Measurements from ENCODE around the gene HMGA1. TPM values are rescaled to one million over a fixed set of nuclear protein-coding genes. Genes with fewer than 3 reads are reported as not detected.

The HMGA1 gene
- total RNA-seq, 1 donor from 2014 or later: 91.4 TPM

GRCh38 chr6:34288581-34288980 is 51.9 kb downstream of the HMGA1 start:
- no peaks in the 10 kb centered on the region for H3K27me3 ChIP-seq (ENCODE audit: control insufficient read depth, insufficient read depth, low read length)
- TF ChIP-seq, protein P1, sequence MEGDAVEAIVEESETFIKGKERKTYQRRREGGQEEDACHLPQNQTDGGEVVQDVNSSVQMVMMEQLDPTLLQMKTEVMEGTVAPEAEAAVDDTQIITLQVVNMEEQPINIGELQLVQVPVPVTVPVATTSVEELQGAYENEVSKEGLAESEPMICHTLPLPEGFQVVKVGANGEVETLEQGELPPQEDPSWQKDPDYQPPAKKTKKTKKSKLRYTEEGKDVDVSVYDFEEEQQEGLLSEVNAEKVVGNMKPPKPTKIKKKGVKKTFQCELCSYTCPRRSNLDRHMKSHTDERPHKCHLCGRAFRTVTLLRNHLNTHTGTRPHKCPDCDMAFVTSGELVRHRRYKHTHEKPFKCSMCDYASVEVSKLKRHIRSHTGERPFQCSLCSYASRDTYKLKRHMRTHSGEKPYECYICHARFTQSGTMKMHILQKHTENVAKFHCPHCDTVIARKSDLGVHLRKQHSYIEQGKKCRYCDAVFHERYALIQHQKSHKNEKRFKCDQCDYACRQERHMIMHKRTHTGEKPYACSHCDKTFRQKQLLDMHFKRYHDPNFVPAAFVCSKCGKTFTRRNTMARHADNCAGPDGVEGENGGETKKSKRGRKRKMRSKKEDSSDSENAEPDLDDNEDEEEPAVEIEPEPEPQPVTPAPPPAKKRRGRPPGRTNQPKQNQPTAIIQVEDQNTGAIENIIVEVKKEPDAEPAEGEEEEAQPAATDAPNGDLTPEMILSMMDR (IDR thresholded peaks at IDR 0.05; ENCODE audit: insufficient read depth, low read length, severe bottlenecking): no peak
- H3K4me3 ChIP-seq (ENCODE audit: low read depth, low read length): no peak overlapping the region
- no peak for DNase-seq (ENCODE audit: low read depth)
- FAIRE-seq: no peak
- H3K36me3 ChIP-seq (ENCODE audit: control insufficient read depth, insufficient read depth, low read length): peaks cover 2% of the 10 kb centered on the region

- FAIRE-seq: no peak
- no peak for DNase-seq (ENCODE audit: low read depth)
- Histone ChIP-seq H3K4me3 (ENCODE audit: low read depth, low read length) (no peak overlapping the region), H3K36me3 (ENCODE audit: control insufficient read depth, insufficient read depth, low read length) (peaks cover 4% of the 10 kb centered on the region), H3K27me3 (ENCODE audit: control insufficient read depth, insufficient read depth, low read length) (no peaks in the 10 kb centered on the region)
- TF ChIP-seq, protein P1 (IDR thresholded peaks at IDR 0.05; ENCODE audit: insufficient read depth, low read length, severe bottlenecking): no peak
Observed at GRCh38 chr6:34289137-34289536, 52.5 kb downstream of the HMGA1 start.

GRCh38 chr6:34292954-34293353 is 56.3 kb downstream of the HMGA1 start:
- Histone ChIP-seq H3K27me3 (ENCODE audit: control insufficient read depth, insufficient read depth, low read length) (no peaks in the 10 kb centered on the region), H3K36me3 (ENCODE audit: control insufficient read depth, insufficient read depth, low read length) (peaks cover 4% of the 10 kb centered on the region)
- FAIRE-seq: no peak

GRCh38 chr6:34295721-34296120 is 59.0 kb downstream of the HMGA1 start:
- H3K36me3 ChIP-seq (ENCODE audit: control insufficient read depth, insufficient read depth, low read length): peaks cover 4% of the 10 kb centered on the region
- no peak for FAIRE-seq
- no peaks in the 10 kb centered on the region for H3K27me3 ChIP-seq (ENCODE audit: control insufficient read depth, insufficient read depth, low read length)
- DNase-seq (ENCODE audit: low read depth): no peak
- TF ChIP-seq, protein P1 (IDR thresholded peaks at IDR 0.05; ENCODE audit: insufficient read depth, low read length, severe bottlenecking): no peak
- H3K4me3 ChIP-seq (ENCODE audit: low read depth, low read length): no peak overlapping the region

More at GRCh38 chr6:34292954-34293353, 56.3 kb downstream of the HMGA1 start:
- TF ChIP-seq, protein P1 (IDR thresholded peaks at IDR 0.05; ENCODE audit: insufficient read depth, low read length, severe bottlenecking): no peak
- DNase-seq (ENCODE audit: low read depth): no peak
- no peak overlapping the region for H3K4me3 ChIP-seq (ENCODE audit: low read depth, low read length)

Other genes with a start within 250 kb of the HMGA1 start
- gene GRM4, start 90.8 kb upstream of the HMGA1 start, total RNA-seq: under 0.01 TPM in 1 of 2 replicates, not detected in the other
- gene SMIM29, start 12.1 kb downstream of the HMGA1 start, total RNA-seq: 10.8 and 11.6 TPM in 2 replicates
- 15.8 and 18.7 TPM in 2 replicates for gene NUDT3, start 155.8 kb downstream of the HMGA1 start, total RNA-seq
- 2,015 and 3,887 TPM in 2 replicates for gene RPS10, start 189.2 kb downstream of the HMGA1 start, total RNA-seq
- not detected in 2 replicates for gene PACSIN1, start 229.2 kb downstream of the HMGA1 start, total RNA-seq